ENCODE results near the gene OR2A7. TPM values are rescaled to one million over a fixed set of nuclear protein-coding genes. Genes with fewer than 3 reads are reported as not detected.
"Not testable (repeated sequence)": the region's sequence is repeated elsewhere in the genome, so short reads cannot be mapped to it uniquely, and the experiment has no call there.

OR2A7 gene
- total and polyA plus RNA-seq, 2 experiments from 2014 or later, result 1.6 to 3.2 TPM

GRCh38 chr7:144302578-144303303, 38.1 kb upstream of the OR2A7 start:
- H3K4me3 Mint-ChIP-seq; H3K27ac Mint-ChIP-seq; H3K36me3 Mint-ChIP-seq (ENCODE audit: low read depth); H3K79me2 ChIP-seq (replicated peaks; ENCODE audit: insufficient read depth); H3K9me2 ChIP-seq (ENCODE audit: insufficient read depth); H3K9me3 Mint-ChIP-seq; ATAC-seq; H4K20me1 ChIP-seq (replicated peaks; ENCODE audit: insufficient read depth); H2AFZ ChIP-seq; H3K27ac ChIP-seq (ENCODE audit: low read depth); H3K4me1 ChIP-seq (ENCODE audit: insufficient read depth); H3K4me2 ChIP-seq; H3K27me3 Mint-ChIP-seq (ENCODE audit: insufficient read depth, low read depth, poor library complexity); H3K27me3 ChIP-seq (ENCODE audit: insufficient read depth); DNase-seq (ENCODE audit: low spot score); H3K36me3 ChIP-seq (ENCODE audit: insufficient read depth); H3K4me1 Mint-ChIP-seq; H3F3A ChIP-seq (replicated peaks; ENCODE audit: low read depth); H3K4me3 ChIP-seq: not testable (repeated sequence)

- H3K36me3 ChIP-seq (ENCODE audit: insufficient read depth); H2AFZ ChIP-seq; H3K27ac ChIP-seq (ENCODE audit: low read depth); H3K27me3 ChIP-seq (ENCODE audit: insufficient read depth); DNase-seq (ENCODE audit: low spot score); H3K9me3 Mint-ChIP-seq; H3K79me2 ChIP-seq (replicated peaks; ENCODE audit: insufficient read depth); H3K4me3 Mint-ChIP-seq; H3K4me1 ChIP-seq (ENCODE audit: insufficient read depth); H3K36me3 Mint-ChIP-seq (ENCODE audit: low read depth); H3K27ac Mint-ChIP-seq; H3K27me3 Mint-ChIP-seq (ENCODE audit: insufficient read depth, low read depth, poor library complexity); H3K4me3 ChIP-seq; H3K9me2 ChIP-seq (ENCODE audit: insufficient read depth); H3K4me1 Mint-ChIP-seq; H3K4me2 ChIP-seq; H3F3A ChIP-seq (replicated peaks; ENCODE audit: low read depth); H4K20me1 ChIP-seq (replicated peaks; ENCODE audit: insufficient read depth): not testable (repeated sequence)
- ATAC-seq, result peak; percentile 91
Observed at GRCh38 chr7:144293794-144294499, 29.4 kb upstream of the OR2A7 start.

DNA sequence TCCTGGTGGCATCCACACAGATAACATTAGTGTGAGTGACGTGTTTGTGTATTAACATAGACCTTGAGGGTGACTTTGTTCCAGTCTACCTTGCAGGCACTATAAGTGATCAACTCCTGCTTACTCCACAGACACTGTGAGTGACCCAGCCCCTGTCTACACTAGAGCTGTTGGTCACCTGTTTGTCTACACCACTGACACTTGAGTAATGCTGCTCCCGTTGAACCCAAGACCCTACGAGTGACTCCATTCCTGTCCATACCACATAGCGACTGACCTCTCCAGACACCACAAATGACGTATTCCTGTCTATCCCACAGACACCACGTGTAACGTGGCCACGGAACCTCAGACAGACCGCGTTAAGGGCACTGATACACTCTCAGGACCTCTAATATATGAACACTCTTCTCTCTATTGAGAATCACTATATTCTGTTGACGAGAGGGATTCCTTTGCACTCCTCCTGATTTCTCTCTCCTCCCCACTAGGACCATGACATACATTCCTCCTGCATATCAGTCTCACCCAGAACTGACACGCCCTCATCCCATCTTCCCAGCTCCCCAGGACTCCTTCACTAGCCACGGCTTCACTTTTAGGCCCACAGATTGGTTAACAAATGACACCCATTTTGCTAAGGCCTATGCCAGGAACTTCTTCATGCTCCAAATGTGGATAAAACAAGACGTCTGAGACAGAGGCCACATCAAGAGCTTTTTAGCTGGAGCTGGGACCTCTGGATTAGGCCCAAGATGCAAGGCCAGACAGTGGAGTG, 28.0 kb upstream of the OR2A7 start:
- H3K4me3 Mint-ChIP-seq; H3K4me1 ChIP-seq (ENCODE audit: insufficient read depth); H3K27ac Mint-ChIP-seq; ATAC-seq; H3K27me3 ChIP-seq (ENCODE audit: insufficient read depth); H3K27ac ChIP-seq (ENCODE audit: low read depth); H3K27me3 Mint-ChIP-seq (ENCODE audit: insufficient read depth, low read depth, poor library complexity); H3F3A ChIP-seq (replicated peaks; ENCODE audit: low read depth); H2AFZ ChIP-seq; H3K9me3 Mint-ChIP-seq; H3K4me1 Mint-ChIP-seq; H3K4me3 ChIP-seq; H3K36me3 ChIP-seq (ENCODE audit: insufficient read depth); H3K36me3 Mint-ChIP-seq (ENCODE audit: low read depth); H3K79me2 ChIP-seq (replicated peaks; ENCODE audit: insufficient read depth); H3K9me2 ChIP-seq (ENCODE audit: insufficient read depth); H4K20me1 ChIP-seq (replicated peaks; ENCODE audit: insufficient read depth); DNase-seq (ENCODE audit: low spot score): not testable (repeated sequence)
- peak overlapping the region; percentile 69; the same call in 1 of the 2 replicates for H3K4me2 ChIP-seq

DNA sequence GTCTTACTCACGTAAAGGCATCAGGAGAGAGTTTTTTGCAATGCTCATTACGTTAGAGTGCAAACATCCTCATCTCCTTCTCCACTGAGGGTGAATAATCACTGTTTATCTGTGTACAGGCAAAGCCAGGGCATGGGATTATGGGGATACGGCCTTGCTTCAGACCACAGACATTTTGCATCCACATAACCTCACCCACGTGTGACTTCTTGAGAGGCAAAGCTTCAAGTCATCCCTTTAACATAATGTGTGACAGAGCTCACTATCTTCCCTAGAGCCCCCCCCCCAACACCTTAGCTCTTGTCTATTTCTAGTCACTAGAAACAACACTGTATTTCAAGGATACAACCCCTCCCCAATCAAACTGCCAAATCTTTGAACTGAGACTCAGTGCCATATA, 27.0 kb upstream of the OR2A7 start:
- H3K27me3 ChIP-seq (ENCODE audit: insufficient read depth); ATAC-seq; H3K4me3 Mint-ChIP-seq; H3K27ac ChIP-seq (ENCODE audit: low read depth); H4K20me1 ChIP-seq (replicated peaks; ENCODE audit: insufficient read depth); H3K36me3 ChIP-seq (ENCODE audit: insufficient read depth); H3K4me1 ChIP-seq (ENCODE audit: insufficient read depth); H3F3A ChIP-seq (replicated peaks; ENCODE audit: low read depth); H3K9me2 ChIP-seq (ENCODE audit: insufficient read depth); H3K4me2 ChIP-seq; H3K27ac Mint-ChIP-seq; DNase-seq (ENCODE audit: low spot score); H3K36me3 Mint-ChIP-seq (ENCODE audit: low read depth); H2AFZ ChIP-seq; H3K4me3 ChIP-seq; H3K9me3 Mint-ChIP-seq; H3K27me3 Mint-ChIP-seq (ENCODE audit: insufficient read depth, low read depth, poor library complexity); H3K4me1 Mint-ChIP-seq; H3K79me2 ChIP-seq (replicated peaks; ENCODE audit: insufficient read depth): not testable (repeated sequence)

DNA sequence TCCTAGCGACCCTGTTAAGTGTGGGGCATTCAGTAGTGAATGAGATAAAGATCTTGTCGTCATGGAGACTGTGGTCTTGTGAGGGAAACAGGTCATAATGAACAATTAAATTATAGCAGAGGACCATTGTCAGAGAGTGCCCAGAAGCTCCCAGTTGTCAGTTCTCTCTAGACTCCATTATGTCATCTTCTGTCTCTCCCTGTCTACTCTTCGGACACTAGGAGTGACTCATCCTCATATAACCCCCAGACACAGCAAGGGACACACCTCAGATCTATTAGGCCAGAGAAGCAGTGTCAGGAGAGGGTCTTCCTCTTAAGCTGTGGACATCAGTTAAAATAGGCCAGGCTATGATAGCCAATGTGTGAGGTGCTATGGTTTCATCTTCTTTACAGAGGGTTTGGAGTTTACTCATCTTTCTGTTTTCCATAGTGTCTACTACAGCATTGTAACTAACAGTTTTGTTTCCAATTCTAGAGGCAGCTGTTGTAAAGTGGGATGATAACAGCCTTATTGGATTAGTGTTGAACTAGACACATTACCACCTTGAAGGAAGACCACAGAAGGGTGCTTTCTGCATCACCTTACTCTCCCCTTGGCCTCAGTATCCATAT, 22.7 kb upstream of the OR2A7 start:
- H2AFZ ChIP-seq; H3K9me2 ChIP-seq (ENCODE audit: insufficient read depth); ATAC-seq; H3K36me3 ChIP-seq (ENCODE audit: insufficient read depth); H3K27ac ChIP-seq (ENCODE audit: low read depth); H3K9me3 Mint-ChIP-seq; H3K79me2 ChIP-seq (replicated peaks; ENCODE audit: insufficient read depth); H3K4me3 ChIP-seq; H3K27me3 ChIP-seq (ENCODE audit: insufficient read depth); H3K27ac Mint-ChIP-seq; DNase-seq (ENCODE audit: low spot score); H3K36me3 Mint-ChIP-seq (ENCODE audit: low read depth); H3F3A ChIP-seq (replicated peaks; ENCODE audit: low read depth); H3K4me3 Mint-ChIP-seq; H3K4me2 ChIP-seq; H3K4me1 ChIP-seq (ENCODE audit: insufficient read depth); H3K4me1 Mint-ChIP-seq; H3K27me3 Mint-ChIP-seq (ENCODE audit: insufficient read depth, low read depth, poor library complexity); H4K20me1 ChIP-seq (replicated peaks; ENCODE audit: insufficient read depth): not testable (repeated sequence)

DNA sequence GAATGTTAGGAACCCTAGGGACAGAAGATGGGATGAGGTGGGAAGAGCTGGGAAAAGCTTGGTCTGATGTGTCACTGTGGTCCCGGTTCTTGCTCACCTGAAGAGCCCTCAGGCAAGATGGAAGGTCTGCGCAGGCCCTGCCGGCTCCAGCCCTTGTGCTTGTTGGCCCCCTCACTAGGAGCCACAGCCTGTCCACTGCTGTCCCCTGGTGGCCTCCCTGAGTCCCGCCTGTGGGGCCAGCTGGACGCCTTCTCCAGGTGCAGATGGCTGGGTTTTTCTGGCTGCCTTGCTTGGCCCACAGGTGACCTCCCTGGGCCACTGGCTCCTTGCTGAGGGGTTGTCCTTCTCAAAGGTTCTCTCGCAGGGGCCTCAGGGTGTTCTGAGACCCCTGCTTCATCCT, 19.1 kb upstream of the OR2A7 start:
- not testable (repeated sequence) for H3K79me2 ChIP-seq (replicated peaks; ENCODE audit: insufficient read depth); H3K36me3 Mint-ChIP-seq (ENCODE audit: low read depth); H3K27ac Mint-ChIP-seq; H3K27me3 ChIP-seq (ENCODE audit: insufficient read depth); H3K4me1 ChIP-seq (ENCODE audit: insufficient read depth); H3K27me3 Mint-ChIP-seq (ENCODE audit: insufficient read depth, low read depth, poor library complexity); H4K20me1 ChIP-seq (replicated peaks; ENCODE audit: insufficient read depth); H2AFZ ChIP-seq; DNase-seq (ENCODE audit: low spot score); H3K9me3 Mint-ChIP-seq; H3K9me2 ChIP-seq (ENCODE audit: insufficient read depth); H3K4me3 Mint-ChIP-seq; H3K4me1 Mint-ChIP-seq; H3K36me3 ChIP-seq (ENCODE audit: insufficient read depth); H3K4me2 ChIP-seq; H3K27ac ChIP-seq (ENCODE audit: low read depth); H3K4me3 ChIP-seq; H3F3A ChIP-seq (replicated peaks; ENCODE audit: low read depth)
- ATAC-seq, result peak; percentile 79

Measured in GM23338 (cell line).